Endodermal cell (in vitro differentiated cells): ENCODE data around the gene SEC14L3. TPM values are rescaled to one million over a fixed set of nuclear protein-coding genes. Genes with fewer than 3 reads are reported as not detected.

ENCODE experiments used
- DNase-seq: peaks from one replicate; pipeline ENCODE4 v3.0.0-alpha.2; 2017
- H3K27ac ChIP-seq: 2 replicates; pipeline ENCODE4 v1.5.1; 2013; ENCODE audit warnings: mild to moderate bottlenecking, low read depth, low read length, moderate library complexity
- H3K27me3 ChIP-seq: 2 replicates; pipeline ENCODE4 v1.6.1; 2013; ENCODE audit warnings: mild to moderate bottlenecking, low read length, moderate library complexity; ENCODE audit not compliant: insufficient read depth, control insufficient read depth, poor library complexity, severe bottlenecking
- H3K36me3 ChIP-seq: 2 replicates; pipeline ENCODE4 v1.7.0; 2013; ENCODE audit warnings: mild to moderate bottlenecking, low read length, moderate library complexity; ENCODE audit not compliant: control insufficient read depth, insufficient read depth
- H3K4me1 ChIP-seq: one replicate; pipeline ENCODE4 v1.7.0; 2013; ENCODE audit warnings: low read length; ENCODE audit not compliant: control insufficient read depth, insufficient read depth
- H3K4me3 ChIP-seq: 2 replicates; pipeline ENCODE4 v1.5.1; 2013; ENCODE audit warnings: mild to moderate bottlenecking, low read length, moderate library complexity
- H3K9ac ChIP-seq: 2 replicates; pipeline ENCODE4 v1.6.1; 2013; ENCODE audit warnings: mild to moderate bottlenecking, low read length, moderate library complexity; ENCODE audit not compliant: poor library complexity, severe bottlenecking; ENCODE audit errors: extremely low read depth
- H3K9me3 ChIP-seq: 2 replicates; pipeline ENCODE4 v1.6.1; 2013; ENCODE audit warnings: mild to moderate bottlenecking, low read length, moderate library complexity; ENCODE audit not compliant: control insufficient read depth
- H3K27ac Mint-ChIP-seq: 2 replicates; pipeline ENCODE4 v1.8.0; 2020; ENCODE audit warnings: mixed read lengths
- H3K27me3 Mint-ChIP-seq: 2 replicates; pipeline ENCODE4 v1.8.0; 2021; ENCODE audit warnings: mild to moderate bottlenecking, mixed read lengths; ENCODE audit not compliant: insufficient read depth
- H3K36me3 Mint-ChIP-seq: 2 replicates; pipeline ENCODE4 v1.8.0; 2020; ENCODE audit warnings: low read depth, mixed read lengths
- H3K4me1 Mint-ChIP-seq: 2 replicates; pipeline ENCODE4 v1.8.0; 2020; ENCODE audit warnings: mixed read lengths
- H3K4me3 Mint-ChIP-seq: 2 replicates; pipeline ENCODE4 v1.8.0; 2020; ENCODE audit warnings: mild to moderate bottlenecking, moderate library complexity, mixed read lengths
- H3K9me3 Mint-ChIP-seq: 2 replicates; pipeline ENCODE4 v1.8.0; 2020; ENCODE audit warnings: mild to moderate bottlenecking, mixed read lengths
- WGBS, 2 experiments: methylation state at CpG; one replicate each; pipeline versions ENCODE4 v1.1.5 to v1.1.7; 2013; ENCODE audit warnings: missing lambda C conversion rate in 2 of 2, mixed read lengths in 1 of 2; ENCODE audit not compliant: insufficient coverage in 1 of 2, insufficient read length in 1 of 2; 5-methylcytosine and 5-hydroxymethylcytosine counted together
- total RNA-seq, 2 donors: library from RNA; stranded (reverse); fragmentation: NEBNext Ultra II Directional in 1 of 2; extraction: Animal tissue kit (Norgen Biotek cat#: 25700) in 1 of 2; gene quantifications; 2 replicates in 1 of 2; 3 replicates in 1 of 2; pipeline ENCODE4 v1.2.1, GENCODE V29; 2021
- TF ChIP-seq, protein P1 (sequence below): fragments of 200-600 bp; sonication (generic); conservative IDR thresholded peaks from 2 replicates; pipeline ENCODE4 v1.5.0; 2021; ENCODE audit warnings: antibody characterized with exemption, mild to moderate bottlenecking

Gene SEC14L3
- total RNA-seq, 2 donors from 2014 or later: not detected

DNA sequence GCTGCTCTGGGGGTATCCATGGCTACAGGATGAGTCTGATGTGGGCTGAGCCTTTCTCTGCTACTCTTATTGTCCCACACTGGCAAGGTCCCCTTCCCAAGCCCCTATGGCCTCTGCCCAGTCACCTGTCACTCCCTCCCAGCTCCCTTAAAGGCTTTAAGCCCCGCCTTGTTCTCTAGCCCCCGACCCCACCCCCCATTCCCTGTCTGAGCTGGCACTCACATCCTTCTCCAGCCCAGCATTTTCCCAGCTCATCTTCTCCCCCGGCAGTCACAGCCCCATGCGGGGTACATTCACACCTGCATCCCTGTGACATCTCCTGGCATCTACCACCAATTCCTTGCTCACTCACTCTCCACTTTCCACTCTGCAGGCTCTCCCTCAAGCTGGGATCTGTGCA is 41.9 kb downstream of the SEC14L3 start:
- TF ChIP-seq, protein P1, sequence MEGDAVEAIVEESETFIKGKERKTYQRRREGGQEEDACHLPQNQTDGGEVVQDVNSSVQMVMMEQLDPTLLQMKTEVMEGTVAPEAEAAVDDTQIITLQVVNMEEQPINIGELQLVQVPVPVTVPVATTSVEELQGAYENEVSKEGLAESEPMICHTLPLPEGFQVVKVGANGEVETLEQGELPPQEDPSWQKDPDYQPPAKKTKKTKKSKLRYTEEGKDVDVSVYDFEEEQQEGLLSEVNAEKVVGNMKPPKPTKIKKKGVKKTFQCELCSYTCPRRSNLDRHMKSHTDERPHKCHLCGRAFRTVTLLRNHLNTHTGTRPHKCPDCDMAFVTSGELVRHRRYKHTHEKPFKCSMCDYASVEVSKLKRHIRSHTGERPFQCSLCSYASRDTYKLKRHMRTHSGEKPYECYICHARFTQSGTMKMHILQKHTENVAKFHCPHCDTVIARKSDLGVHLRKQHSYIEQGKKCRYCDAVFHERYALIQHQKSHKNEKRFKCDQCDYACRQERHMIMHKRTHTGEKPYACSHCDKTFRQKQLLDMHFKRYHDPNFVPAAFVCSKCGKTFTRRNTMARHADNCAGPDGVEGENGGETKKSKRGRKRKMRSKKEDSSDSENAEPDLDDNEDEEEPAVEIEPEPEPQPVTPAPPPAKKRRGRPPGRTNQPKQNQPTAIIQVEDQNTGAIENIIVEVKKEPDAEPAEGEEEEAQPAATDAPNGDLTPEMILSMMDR: no peak
- Mint-ChIP-seq H3K4me1 (peaks cover 8% of the 10 kb centered on the region), H3K9me3 (no peaks in the 10 kb centered on the region), H3K27ac (no peak overlapping the region), H3K27me3 (no peaks in the 10 kb centered on the region), H3K36me3 (peaks cover 12% of the 10 kb centered on the region), H3K4me3 (no peak overlapping the region)
- Histone ChIP-seq H3K9ac (no peak overlapping the region), H3K36me3 (peaks cover 15% of the 10 kb centered on the region), H3K4me3 (no peak overlapping the region), H3K27ac (no peak overlapping the region), H3K27me3 (no peaks in the 10 kb centered on the region), H3K9me3 (no peaks in the 10 kb centered on the region), H3K4me1 (no peaks in the 10 kb centered on the region)
- DNase-seq: peak; percentile 79
- WGBS, 2 experiments: 51 to 73% methylated on average over 2 to 4 of the region's 4 CpGs

DNA sequence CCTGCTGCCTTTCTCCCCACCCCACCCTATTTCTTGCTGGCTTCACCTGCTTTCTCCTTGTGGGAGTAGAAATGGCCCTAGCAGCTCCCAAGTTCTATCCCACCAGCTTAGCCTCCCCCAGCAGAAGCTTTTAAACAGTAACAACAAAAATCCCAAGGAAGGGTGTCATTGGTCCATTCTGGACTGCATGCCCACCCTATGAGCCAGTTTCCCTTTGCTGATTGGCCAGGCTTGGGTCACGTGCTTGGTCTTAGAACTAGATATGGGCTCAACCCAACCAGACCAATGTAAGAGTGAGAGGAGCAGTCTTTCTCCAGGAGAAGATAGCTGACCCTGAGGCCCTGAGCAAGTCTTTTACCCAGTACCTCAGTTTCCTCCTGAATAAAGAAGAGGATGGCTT is 43.9 kb downstream of the SEC14L3 start:
- no peak overlapping the region for H3K27ac Mint-ChIP-seq
- no peak overlapping the region for H3K27ac ChIP-seq
- 76 to 86% methylated on average over 1 of the region's 1 CpG for WGBS, 2 experiments
- TF ChIP-seq, protein P1: no peak
- H3K27me3 ChIP-seq: no peaks in the 10 kb centered on the region
- H3K36me3 ChIP-seq: peaks cover 15% of the 10 kb centered on the region
- H3K9me3 Mint-ChIP-seq: no peaks in the 10 kb centered on the region
- no peaks in the 10 kb centered on the region for H3K9me3 ChIP-seq
- no peak for DNase-seq
- H3K36me3 Mint-ChIP-seq: peaks cover 12% of the 10 kb centered on the region
- H3K4me1 ChIP-seq: peaks cover 2% of the 10 kb centered on the region
- no peak overlapping the region for H3K9ac ChIP-seq
- no peaks in the 10 kb centered on the region for H3K27me3 Mint-ChIP-seq
- H3K4me1 Mint-ChIP-seq: peaks cover 13% of the 10 kb centered on the region
- H3K4me3 ChIP-seq: no peak overlapping the region
- no peak overlapping the region for H3K4me3 Mint-ChIP-seq

DNA sequence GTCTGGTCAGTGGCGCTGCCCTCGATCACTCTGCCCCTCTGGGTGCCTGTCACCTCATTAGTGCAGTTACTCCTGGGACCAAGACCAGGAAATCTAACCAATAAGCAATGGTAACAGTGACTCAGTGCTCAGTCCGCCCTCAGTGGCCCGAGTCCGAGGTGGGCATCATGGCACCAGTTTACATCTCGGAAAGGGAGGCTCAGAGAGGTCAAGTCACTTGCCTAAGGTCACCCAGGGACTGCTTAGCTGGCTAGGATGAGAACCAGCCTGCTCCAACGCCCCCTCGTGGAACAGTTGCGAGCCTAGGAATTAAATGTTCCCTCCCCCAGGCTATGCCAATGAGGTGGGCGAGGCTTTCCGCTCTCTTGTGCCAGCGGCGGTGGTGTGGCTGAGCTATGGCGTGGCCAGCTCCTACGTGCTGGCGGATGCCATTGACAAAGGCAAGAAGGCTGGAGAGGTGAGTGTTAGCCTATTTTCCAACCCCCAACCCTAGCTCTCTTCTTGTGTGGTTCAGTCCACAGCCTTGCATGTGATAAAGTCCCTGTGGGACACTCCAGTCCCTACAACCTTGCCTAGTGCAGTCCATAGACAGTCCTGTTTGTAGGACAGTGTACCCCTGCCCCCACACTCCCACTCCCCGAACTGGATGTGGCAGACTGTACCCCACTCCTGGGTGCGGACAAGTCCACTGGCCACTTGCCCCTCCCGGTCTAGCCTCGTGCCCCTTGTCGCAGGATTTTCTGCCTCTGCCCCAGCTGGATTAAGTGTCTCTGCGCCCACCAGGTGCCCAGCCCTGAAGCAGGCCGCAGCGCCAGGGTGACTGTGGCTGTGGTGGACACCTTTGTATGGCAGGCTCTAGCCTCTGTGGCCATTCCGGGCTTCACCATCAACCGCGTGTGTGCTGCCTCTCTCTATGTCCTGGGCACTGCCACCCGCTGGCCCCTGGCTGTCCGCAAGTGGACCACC is 45.1 kb downstream of the SEC14L3 start:
- Histone ChIP-seq H3K27ac (no peak overlapping the region), H3K4me3 (peak overlapping the region; percentile 88), H3K9ac (no peak overlapping the region), H3K36me3 (peaks cover 15% of the 10 kb centered on the region), H3K27me3 (no peaks in the 10 kb centered on the region), H3K9me3 (no peaks in the 10 kb centered on the region), H3K4me1 (peaks cover 11% of the 10 kb centered on the region)
- peak; percentile 96 for DNase-seq
- Mint-ChIP-seq H3K4me1 (peaks cover 25% of the 10 kb centered on the region), H3K9me3 (no peaks in the 10 kb centered on the region), H3K27me3 (no peaks in the 10 kb centered on the region), H3K27ac (peak overlapping the region; percentile 96), H3K4me3 (peak overlapping the region; percentile 79), H3K36me3 (peaks cover 12% of the 10 kb centered on the region)
- WGBS, 2 experiments: 57 to 70% methylated on average over 16 to 29 of the region's 29 CpGs
- TF ChIP-seq, protein P1: peak; percentile 80
